Sigmoid colon (tissue), 4 donors: ENCODE measurements around the gene SPINK6.

Experiments used
- CTCF ChIP-seq, 4 experiments: fragments of 450-650 bp in 3 of 4; fragments of 200-600 bp in 1 of 4; IDR thresholded peaks; one replicate each; pipeline ENCODE4 v1.5.1; 2016 to 2019; ENCODE audit warnings: antibody characterized with exemption in 4 of 4, mild to moderate bottlenecking in 3 of 4, moderate library complexity in 2 of 4
- EP300 ChIP-seq, 4 donors: sonication (generic); formaldehyde crosslinking; IDR thresholded peaks; one replicate each; pipeline ENCODE4 v1.6.1; 2017; ENCODE audit warnings: antibody characterized with exemption in 4 of 4
- POLR2A ChIP-seq, 2 donors: fragments of 450-650 bp; IDR thresholded peaks; one replicate each; pipeline ENCODE4 v1.6.1; 2016; ENCODE audit warnings: antibody characterized with exemption in 2 of 2, mild to moderate bottlenecking in 2 of 2, moderate library complexity in 2 of 2
- POLR2AphosphoS5 ChIP-seq, 4 donors: sonication (generic); formaldehyde crosslinking; IDR thresholded peaks; one replicate each; pipeline ENCODE4 v1.6.1; 2017; ENCODE audit warnings: antibody characterized with exemption in 4 of 4

- TF ChIP-seq CTCF (IDR thresholded peaks at IDR 0.05): no peak
- TF ChIP-seq POLR2A (IDR thresholded peaks at IDR 0.05): no peak
- peak in 1 of 4 donors; percentile 34 for TF ChIP-seq POLR2AphosphoS5 (IDR thresholded peaks at IDR 0.05)
- no peak for TF ChIP-seq EP300 (IDR thresholded peaks at IDR 0.05)
Measured at GRCh38 chr5:148186248-148187003, 16.4 kb upstream of the SPINK6 start.
